Kidney (tissue), 14 donors: ENCODE measurements around the gene FAM181A. TPM values are rescaled to one million over a fixed set of nuclear protein-coding genes. Genes with fewer than 3 reads are reported as not detected.

Source experiments
- DNase-seq, 5 donors: peaks; one replicate each; pipeline ENCODE4 v3.0.0-alpha.2; 2013 to 2020
- FAIRE-seq: peaks from 2 replicates; lab custom pipeline; 2012; peaks lifted over from hg19 to GRCh38; lab: Jason Lieb, UNC
- H3K27ac ChIP-seq, 2 donors: one replicate each; pipeline ENCODE4 v1.7.0; 2013; ENCODE audit warnings: low read depth in 2 of 2, low read length in 2 of 2, inconsistent platforms in 1 of 2
- H3K27me3 ChIP-seq: one replicate; pipeline ENCODE4 v1.7.1; 2013; ENCODE audit warnings: low read length, inconsistent platforms; ENCODE audit not compliant: control insufficient read depth, insufficient read depth
- H3K36me3 ChIP-seq, 3 donors: one replicate each; pipeline versions ENCODE4 v1.7.0 to v1.7.1; 2013; ENCODE audit warnings: low read length in 3 of 3, control low read depth in 1 of 3, inconsistent platforms in 1 of 3; ENCODE audit not compliant: insufficient read depth in 3 of 3, control insufficient read depth in 2 of 3
- H3K4me1 ChIP-seq, 3 donors: one replicate each; pipeline versions ENCODE4 v1.7.0 to v1.7.1; 2013; ENCODE audit warnings: low read length in 3 of 3, inconsistent platforms in 1 of 3, low read depth in 1 of 3; ENCODE audit not compliant: control insufficient read depth in 2 of 3, insufficient read depth in 2 of 3
- H3K4me3 ChIP-seq, 3 donors: one replicate each; pipeline versions ENCODE4 v1.7.0 to v1.8.1; 2013; ENCODE audit warnings: low read length in 3 of 3, control low read depth in 1 of 3, inconsistent platforms in 1 of 3
- H3K9ac ChIP-seq, 3 donors: one replicate each; pipeline versions ENCODE4 v1.7.0 to v1.7.1; 2013; ENCODE audit warnings: low read length in 3 of 3, control low read depth in 1 of 3, inconsistent platforms in 1 of 3
- H3K9me3 ChIP-seq, 3 donors: one replicate each; pipeline versions ENCODE4 v1.7.0 to v1.7.1; 2013; ENCODE audit warnings: low read length in 3 of 3, control low read depth in 1 of 3, inconsistent platforms in 1 of 3; ENCODE audit not compliant: control insufficient read depth in 2 of 3, insufficient read depth in 1 of 3
- intact Hi-C: fragments of 100-400 bp; cut with DNase I; formaldehyde crosslinking; loops from one replicate; pipeline ENCODE4 v1.11.1; 2022
- polyA plus RNA-seq: library from polyadenylated mRNA; stranded (reverse); fragments of 350-450 nt; fragmentation: Illumina TruSeq; extraction: RNeasy Lipid Tissue Mini Kit (QIAGEN cat#74804); gene quantifications from one replicate; pipeline ENCODE4 v1.2.3, GENCODE V29; 2014; ENCODE audit warnings: low read depth, low replicate concordance; ENCODE audit not compliant: insufficient read depth
- total RNA-seq: library from RNA; stranded (reverse); fragmentation: NEBNext Ultra II Directional; extraction: Animal tissue kit (Norgen Biotek cat#: 25700); gene quantifications from one replicate; pipeline ENCODE4 v1.2.1, GENCODE V29; 2021
- TF ChIP-seq, protein P1 (sequence below): IDR thresholded peaks from 3 replicates; pipeline ENCODE4 v1.5.1; 2012; ENCODE audit warnings: mild to moderate bottlenecking, moderate library complexity, borderline replicate concordance; ENCODE audit not compliant: insufficient read depth; ENCODE audit errors: extremely low read depth
- donor health status: control.
- donor health status: control.
- donor health status: control.
- donor health status: control.
- donor health status: control.
- donor health status: DM: yes; HTN: yes; CAD: no.
- donor health status: Normal renal cell carcinoma (clear cell type).

Gene FAM181A
- total and polyA plus RNA-seq, 2 donors from 2014 or later: not detected

DNA sequence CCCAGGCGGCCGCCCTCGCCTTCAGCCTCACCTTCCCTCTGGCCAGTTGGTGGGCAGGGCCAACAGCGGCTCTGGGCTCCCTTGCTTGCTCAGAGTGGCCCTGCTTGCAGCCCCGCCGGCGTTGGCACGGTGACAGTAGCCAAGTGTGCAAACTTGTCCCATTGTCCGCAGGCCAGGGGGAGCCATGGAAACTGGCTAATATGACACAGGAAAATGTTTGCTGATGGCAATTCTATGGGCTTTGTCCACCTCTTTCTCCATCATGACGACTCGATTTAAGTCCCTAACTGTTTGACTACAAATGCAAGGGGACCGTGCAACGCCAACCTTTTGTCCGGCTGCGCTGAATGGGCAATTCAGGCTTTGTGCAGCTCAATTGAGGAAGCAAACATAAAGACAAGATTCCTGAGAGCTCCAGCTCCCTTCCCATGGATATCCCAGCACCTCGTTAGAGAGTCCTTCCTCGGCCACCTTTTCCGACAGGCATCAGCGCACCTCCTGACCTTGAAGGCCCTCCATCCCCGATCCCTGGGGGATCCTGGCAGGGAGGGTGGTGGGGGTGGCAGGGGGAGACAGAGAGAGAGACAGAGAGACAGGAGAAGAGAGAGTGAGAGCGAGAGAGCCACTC lies 785 bp upstream of the FAM181A start:
- Histone ChIP-seq H3K9ac (no peak overlapping the region), H3K27ac (no peak overlapping the region)
- DNase-seq: peak in 2 of 5 donors; percentile 18 to 69

DNA sequence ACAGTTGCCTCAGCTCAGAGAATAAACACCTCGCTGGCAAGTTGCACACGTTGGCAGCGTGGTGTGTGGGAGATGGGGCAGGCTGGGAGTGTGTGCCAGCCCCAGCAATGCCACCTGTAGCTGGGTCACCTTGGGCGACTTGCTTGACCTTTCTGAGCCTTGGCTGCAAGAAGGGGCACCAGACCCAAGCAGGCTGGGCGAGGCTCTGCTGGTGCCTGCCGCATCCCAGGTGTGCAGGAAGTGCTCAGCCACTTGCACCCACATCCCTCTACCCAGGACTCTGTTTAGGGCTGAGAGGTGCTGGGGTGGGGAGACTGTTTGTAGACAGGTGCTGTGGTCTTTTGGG lies 629 bp downstream of the FAM181A start:
- no peaks in the 10 kb centered on the region for H3K27me3 ChIP-seq
- H3K36me3 ChIP-seq: no peaks in the 10 kb centered on the region
- TF ChIP-seq, protein P1, sequence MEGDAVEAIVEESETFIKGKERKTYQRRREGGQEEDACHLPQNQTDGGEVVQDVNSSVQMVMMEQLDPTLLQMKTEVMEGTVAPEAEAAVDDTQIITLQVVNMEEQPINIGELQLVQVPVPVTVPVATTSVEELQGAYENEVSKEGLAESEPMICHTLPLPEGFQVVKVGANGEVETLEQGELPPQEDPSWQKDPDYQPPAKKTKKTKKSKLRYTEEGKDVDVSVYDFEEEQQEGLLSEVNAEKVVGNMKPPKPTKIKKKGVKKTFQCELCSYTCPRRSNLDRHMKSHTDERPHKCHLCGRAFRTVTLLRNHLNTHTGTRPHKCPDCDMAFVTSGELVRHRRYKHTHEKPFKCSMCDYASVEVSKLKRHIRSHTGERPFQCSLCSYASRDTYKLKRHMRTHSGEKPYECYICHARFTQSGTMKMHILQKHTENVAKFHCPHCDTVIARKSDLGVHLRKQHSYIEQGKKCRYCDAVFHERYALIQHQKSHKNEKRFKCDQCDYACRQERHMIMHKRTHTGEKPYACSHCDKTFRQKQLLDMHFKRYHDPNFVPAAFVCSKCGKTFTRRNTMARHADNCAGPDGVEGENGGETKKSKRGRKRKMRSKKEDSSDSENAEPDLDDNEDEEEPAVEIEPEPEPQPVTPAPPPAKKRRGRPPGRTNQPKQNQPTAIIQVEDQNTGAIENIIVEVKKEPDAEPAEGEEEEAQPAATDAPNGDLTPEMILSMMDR: no peak
- intact Hi-C loops: no loop called here
- H3K9ac ChIP-seq: no peak overlapping the region
- H3K9me3 ChIP-seq: no peaks in the 10 kb centered on the region
- DNase-seq (no peak), FAIRE-seq (no peak)
- H3K4me3 ChIP-seq: no peak overlapping the region
- H3K4me1 ChIP-seq: no peaks in the 10 kb centered on the region
- no peak overlapping the region for H3K27ac ChIP-seq

More for the DNA sequence above, 785 bp upstream of the FAM181A start:
- H3K4me3 ChIP-seq: no peak overlapping the region
- TF ChIP-seq, protein P1: no peak
- H3K36me3 ChIP-seq: no peaks in the 10 kb centered on the region
- no peak for FAIRE-seq
- no peaks in the 10 kb centered on the region for H3K27me3 ChIP-seq
- no peaks in the 10 kb centered on the region for H3K9me3 ChIP-seq
- intact Hi-C loops: no loop called here
- no peaks in the 10 kb centered on the region for H3K4me1 ChIP-seq

DNA sequence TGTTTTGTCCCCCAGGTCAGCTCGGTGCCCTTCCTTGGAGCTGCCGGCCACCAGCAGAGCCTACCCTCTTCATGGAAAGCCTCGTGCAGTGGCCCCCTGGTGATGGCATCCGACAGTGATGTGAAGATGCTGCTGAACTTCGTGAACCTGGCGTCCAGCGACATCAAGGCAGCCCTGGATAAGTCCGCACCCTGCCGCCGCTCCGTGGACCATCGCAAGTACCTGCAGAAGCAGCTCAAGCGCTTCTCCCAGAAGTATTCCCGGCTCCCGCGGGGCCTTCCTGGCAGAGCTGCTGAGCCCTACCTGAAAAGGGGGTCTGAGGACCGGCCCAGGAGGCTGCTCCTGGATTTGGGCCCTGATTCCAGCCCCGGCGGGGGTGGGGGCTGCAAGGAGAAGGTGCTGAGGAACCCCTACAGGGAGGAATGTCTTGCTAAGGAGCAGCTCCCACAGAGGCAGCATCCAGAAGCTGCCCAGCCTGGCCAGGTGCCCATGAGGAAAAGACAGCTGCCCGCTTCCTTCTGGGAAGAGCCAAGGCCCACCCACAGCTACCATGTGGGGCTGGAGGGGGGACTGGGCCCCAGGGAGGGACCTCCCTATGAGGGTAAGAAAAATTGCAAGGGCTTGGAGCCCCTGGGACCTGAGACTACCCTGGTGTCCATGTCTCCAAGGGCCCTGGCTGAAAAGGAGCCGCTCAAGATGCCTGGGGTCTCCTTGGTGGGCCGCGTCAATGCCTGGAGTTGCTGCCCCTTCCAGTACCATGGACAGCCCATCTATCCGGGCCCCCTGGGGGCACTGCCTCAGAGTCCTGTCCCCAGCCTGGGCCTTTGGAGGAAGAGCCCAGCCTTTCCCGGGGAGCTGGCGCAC lies 1.3 kb downstream of the FAM181A start:
- H3K9me3 ChIP-seq: no peaks in the 10 kb centered on the region
- H3K27me3 ChIP-seq: no peaks in the 10 kb centered on the region
- DNase-seq (peak in 1 of 5 donors; percentile 62), FAIRE-seq (no peak)
- TF ChIP-seq, protein P1: no peak
- no peak overlapping the region for H3K9ac ChIP-seq
- H3K36me3 ChIP-seq: no peaks in the 10 kb centered on the region
- no peak overlapping the region for H3K4me3 ChIP-seq
- H3K4me1 ChIP-seq: no peaks in the 10 kb centered on the region
- no peak overlapping the region for H3K27ac ChIP-seq
- intact Hi-C loops: no loop called here
